HUES48 (cell line): ENCODE results near the gene AKR7A2.
"Not testable (repeated sequence)": the region's sequence is repeated elsewhere in the genome, so short reads cannot be mapped to it uniquely, and the experiment has no call there.

Experiments
- H3K27ac ChIP-seq: one replicate; pipeline ENCODE4 v1.7.0; 2013; ENCODE audit warnings: low read depth, low read length, inconsistent platforms
- H3K27me3 ChIP-seq: 2 replicates; pipeline ENCODE4 v1.6.1; 2013; ENCODE audit warnings: mild to moderate bottlenecking, low read length; ENCODE audit not compliant: control insufficient read depth, insufficient read depth
- H3K36me3 ChIP-seq: 2 replicates; pipeline ENCODE4 v1.6.1; 2013; ENCODE audit warnings: low read length; ENCODE audit not compliant: control insufficient read depth, insufficient read depth
- H3K4me1 ChIP-seq: 2 replicates; pipeline ENCODE4 v1.6.1; 2013; ENCODE audit warnings: mild to moderate bottlenecking, low read length; ENCODE audit not compliant: control insufficient read depth, insufficient read depth
- H3K4me3 ChIP-seq: 2 replicates; pipeline ENCODE4 v1.5.1; 2013; ENCODE audit warnings: mild to moderate bottlenecking, low read depth, low read length
- H3K9ac ChIP-seq: 2 replicates; pipeline ENCODE4 v1.6.1; 2013; ENCODE audit warnings: mild to moderate bottlenecking, low read depth, low read length, moderate library complexity
- H3K9me3 ChIP-seq: 2 replicates; pipeline ENCODE4 v1.6.1; 2013; ENCODE audit warnings: low read length; ENCODE audit not compliant: control insufficient read depth, insufficient read depth

AKR7A2 gene

DNA sequence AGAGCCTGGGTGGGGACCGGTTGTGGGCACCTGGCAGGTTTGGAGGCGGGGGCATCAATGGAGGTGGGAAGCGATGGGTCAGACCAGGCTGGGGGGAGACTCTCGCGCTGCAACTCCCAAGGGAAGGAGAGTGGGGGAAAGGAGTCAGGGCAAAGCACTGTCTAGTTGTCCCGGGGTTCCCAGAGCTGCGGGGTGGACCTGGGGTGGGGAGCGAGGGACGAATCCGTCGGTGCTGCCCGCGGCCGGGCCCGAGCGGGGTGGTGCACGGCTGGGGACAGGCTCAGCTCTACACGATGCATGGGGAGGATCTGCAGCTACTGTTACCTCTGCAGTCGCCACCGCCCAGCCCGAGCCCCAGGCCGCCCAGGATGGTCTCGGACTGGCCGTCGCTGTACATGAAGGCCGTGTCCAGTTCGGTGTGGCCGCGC, 427 bp downstream of the AKR7A2 start:
- H3K4me3 ChIP-seq = peak overlapping the region; percentile 87
- H3K9me3 ChIP-seq = no peaks in the 10 kb centered on the region
- H3K9ac ChIP-seq = peak overlapping the region; percentile 73; the same call in 1 of the 2 replicates
- H3K36me3 ChIP-seq = peaks cover 29% of the 10 kb centered on the region
- H3K27ac ChIP-seq = no peak overlapping the region
- peaks cover 9% of the 10 kb centered on the region for H3K27me3 ChIP-seq
- H3K4me1 ChIP-seq = 0 out of 2 replicates have a peak, but pooled peaks cover 6% of the 10 kb centered on the region

DNA sequence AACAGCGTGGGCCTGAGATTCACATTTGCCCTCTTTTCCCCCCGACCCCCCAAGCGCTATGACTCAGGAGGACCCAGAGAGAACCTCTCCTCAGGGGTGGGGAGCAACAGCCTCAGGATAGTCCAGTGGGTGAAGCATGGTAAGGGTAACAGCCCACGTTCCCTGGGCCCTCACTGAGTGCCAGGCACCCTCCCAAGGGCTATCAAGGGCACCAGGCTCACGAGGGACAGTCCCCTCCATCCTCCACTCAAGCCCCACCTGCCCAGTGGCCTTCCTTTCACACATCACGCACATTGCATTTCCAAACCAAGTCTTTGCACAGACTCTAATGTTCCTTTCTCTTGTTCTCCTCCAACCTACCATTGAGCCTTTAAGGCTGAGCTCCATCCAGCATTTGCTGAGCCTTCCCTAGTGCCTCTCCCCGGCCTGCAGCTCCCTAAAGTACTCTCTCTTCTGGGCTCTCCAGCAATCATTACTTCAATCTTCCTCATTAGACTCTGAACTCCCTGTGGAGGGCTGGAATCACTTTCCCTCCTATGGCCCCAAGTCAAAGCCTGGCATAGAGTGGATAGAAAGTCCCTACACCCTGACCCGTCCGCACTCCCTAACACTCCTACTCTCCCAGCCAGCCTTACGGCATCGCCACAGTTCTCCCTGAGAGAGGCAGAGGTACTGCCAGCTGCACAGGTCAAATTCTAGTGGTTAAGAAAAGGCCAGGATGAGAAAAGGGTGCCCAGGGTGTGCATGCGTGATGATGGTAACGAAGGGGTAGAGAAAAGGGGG, 1.0 kb downstream of the AKR7A2 start:
- 0 out of 2 replicates have a peak, but pooled peaks cover 6% of the 10 kb centered on the region for H3K4me1 ChIP-seq
- no peaks in the 10 kb centered on the region for H3K9me3 ChIP-seq
- H3K36me3 ChIP-seq = peaks cover 32% of the 10 kb centered on the region
- peaks cover 9% of the 10 kb centered on the region for H3K27me3 ChIP-seq
- H3K27ac ChIP-seq = no peak overlapping the region
- H3K9ac ChIP-seq = no peak overlapping the region
- peak overlapping the region; percentile 87 for H3K4me3 ChIP-seq

DNA sequence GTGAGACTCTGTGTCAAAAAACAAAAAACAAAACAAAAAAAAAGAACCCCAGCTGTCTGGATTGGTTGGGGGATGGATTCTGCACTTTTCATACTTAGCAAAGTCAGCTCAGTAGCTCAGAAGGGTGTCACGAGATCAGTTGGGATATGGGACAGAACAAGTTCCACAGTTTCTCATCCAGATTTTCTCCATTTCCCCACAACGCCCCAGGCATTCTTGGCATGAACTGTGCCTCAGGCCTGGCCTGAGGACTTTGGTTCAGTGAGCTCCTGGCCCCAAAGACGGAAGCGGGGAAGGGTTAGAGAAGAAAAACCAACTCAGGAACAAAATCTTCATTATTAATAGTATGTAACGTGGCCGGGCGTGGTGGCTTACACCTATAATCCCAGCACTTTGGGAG, 1.9 kb downstream of the AKR7A2 start:
- H3K4me1 ChIP-seq = 0 out of 2 replicates have a peak, but pooled peaks cover 6% of the 10 kb centered on the region

DNA sequence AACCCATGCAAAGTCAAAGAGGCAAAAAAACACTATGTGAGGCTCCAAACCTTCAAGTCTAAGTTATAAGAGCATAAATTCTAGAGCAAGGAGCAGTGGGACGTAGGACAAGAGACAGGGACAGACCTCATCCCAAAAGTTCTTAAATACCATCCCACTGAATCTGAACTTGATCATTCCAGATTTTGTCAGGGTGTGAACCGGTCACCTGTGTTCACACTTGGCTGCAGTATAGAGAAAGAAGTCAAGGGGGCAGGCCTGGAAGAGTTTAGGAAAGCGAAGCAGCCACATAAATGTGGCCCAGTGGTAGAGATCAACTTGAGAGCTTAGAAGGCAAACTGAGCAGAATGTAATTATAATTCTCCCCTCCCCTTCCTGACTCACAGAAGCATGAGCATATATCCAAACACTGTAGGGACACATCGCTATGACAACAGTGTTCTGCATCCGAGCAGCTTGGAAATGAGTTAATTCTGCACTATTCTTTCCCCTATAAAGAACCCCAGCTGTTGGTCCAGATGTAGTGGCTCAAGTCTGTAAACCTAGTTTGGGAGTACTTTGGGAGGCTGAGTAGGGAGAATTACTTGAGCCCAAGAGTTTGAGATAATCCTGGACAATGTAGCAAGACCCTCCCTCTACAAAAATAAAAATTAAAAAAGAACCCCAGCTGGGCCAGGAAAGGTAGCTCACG, 2.7 kb downstream of the AKR7A2 start:
- Histone ChIP-seq H3K36me3 (peaks cover 47% of the 10 kb centered on the region), H3K9me3 (no peaks in the 10 kb centered on the region), H3K4me3 (no peak overlapping the region), H3K27me3 (peaks cover 9% of the 10 kb centered on the region), H3K27ac (no peak overlapping the region), H3K9ac (no peak overlapping the region), H3K4me1 (0 out of 2 replicates have a peak, but pooled peaks cover 6% of the 10 kb centered on the region)

More for the DNA sequence above, 1.9 kb downstream of the AKR7A2 start:
- H3K9ac ChIP-seq = no peak overlapping the region
- H3K36me3 ChIP-seq = peaks cover 40% of the 10 kb centered on the region
- H3K27me3 ChIP-seq = peaks cover 9% of the 10 kb centered on the region
- no peak overlapping the region for H3K27ac ChIP-seq
- H3K4me3 ChIP-seq = no peak overlapping the region
- H3K9me3 ChIP-seq = no peaks in the 10 kb centered on the region

DNA sequence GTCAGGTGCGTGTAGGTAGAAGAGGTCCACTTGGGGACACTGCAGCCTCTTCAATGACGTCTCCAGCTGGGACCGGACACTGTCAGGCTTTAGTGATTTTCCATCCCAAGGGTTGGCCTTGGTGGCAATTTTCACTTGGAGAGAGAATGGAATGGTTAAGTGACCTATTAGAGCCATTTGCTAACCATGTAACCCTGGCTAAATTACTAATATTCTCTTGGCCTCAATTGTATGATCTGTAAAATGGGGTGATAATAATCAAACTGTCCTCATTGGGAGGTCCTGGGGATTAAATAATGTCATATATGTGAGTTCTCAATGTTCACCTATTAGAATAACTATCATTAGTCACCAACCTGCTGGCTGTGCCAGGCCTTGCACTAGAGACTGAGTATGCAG, 3.4 kb downstream of the AKR7A2 start:
- peaks cover 9% of the 10 kb centered on the region for H3K27me3 ChIP-seq
- H3K27ac ChIP-seq = no peak overlapping the region
- 0 out of 2 replicates have a peak, but pooled peaks cover 6% of the 10 kb centered on the region for H3K4me1 ChIP-seq
- H3K36me3 ChIP-seq = peaks cover 46% of the 10 kb centered on the region
- H3K9ac ChIP-seq = no peak overlapping the region
- no peak overlapping the region for H3K4me3 ChIP-seq
- H3K9me3 ChIP-seq = no peaks in the 10 kb centered on the region

DNA sequence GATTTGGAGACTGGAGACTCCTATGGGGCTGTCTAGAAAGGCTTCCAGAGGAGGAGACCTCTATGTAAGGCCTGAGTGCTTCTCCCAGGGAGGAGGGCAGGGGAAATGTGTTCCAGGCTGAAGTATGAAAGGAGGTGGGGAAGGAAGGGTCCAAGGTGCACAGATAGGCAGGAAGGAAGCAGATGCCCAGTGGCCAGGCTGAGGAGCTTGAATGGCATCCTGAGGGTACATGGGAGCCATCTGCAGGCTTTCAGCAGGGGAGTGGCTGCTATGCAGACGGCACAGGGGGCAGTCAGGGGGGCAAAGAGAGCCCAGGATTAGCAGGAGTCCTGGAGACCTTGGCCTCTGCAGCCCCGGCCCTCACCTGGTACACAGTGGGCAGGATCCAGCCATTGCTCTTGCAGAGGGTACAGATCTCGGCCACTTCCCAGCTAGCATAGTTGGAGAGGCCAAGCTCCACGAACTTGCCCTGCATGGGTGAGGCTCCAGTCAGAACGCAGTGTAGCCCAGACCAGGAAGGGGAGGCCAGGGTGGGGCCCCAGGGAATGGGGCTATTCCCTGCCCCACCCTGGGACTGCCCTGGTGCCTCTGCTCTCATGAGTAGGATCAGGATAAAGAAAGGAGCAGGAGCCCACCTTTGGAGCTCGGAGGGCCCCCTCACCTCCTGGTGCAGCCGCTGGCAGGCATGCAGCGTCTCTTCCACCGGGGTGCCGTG, 4.0 kb downstream of the AKR7A2 start:
- H3K9ac ChIP-seq = no peak overlapping the region
- 0 out of 2 replicates have a peak, but pooled peaks cover 3% of the 10 kb centered on the region for H3K4me1 ChIP-seq
- no peak overlapping the region for H3K4me3 ChIP-seq
- H3K36me3 ChIP-seq = peaks cover 52% of the 10 kb centered on the region
- H3K9me3 ChIP-seq = no peaks in the 10 kb centered on the region
- no peak overlapping the region for H3K27ac ChIP-seq
- peaks cover 6% of the 10 kb centered on the region for H3K27me3 ChIP-seq

DNA sequence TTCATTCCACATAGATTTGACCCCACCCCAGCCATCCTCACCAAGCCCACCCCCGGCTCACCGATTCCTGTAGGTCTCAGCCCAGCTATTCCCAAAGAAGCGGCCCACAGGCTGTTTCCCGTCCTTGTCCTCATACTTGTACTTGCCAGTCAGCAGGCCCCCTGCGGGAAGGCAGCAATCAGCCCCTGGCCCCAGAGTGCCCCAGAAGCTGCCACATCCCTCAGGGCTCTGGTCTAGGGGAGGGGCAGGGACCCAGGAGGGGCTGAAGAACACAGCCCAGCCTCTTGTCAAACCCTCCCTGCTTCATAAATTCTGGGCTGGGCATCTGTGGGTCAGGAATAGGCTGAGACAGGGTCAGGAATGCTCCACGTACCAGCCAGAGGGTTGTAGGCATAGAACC, 5.0 kb downstream of the AKR7A2 start:
- Histone ChIP-seq H3K9ac (no peak overlapping the region), H3K36me3 (peaks cover 55% of the 10 kb centered on the region), H3K27me3 (peaks cover 6% of the 10 kb centered on the region), H3K27ac (no peak overlapping the region), H3K4me3 (no peak overlapping the region), H3K9me3 (no peaks in the 10 kb centered on the region), H3K4me1 (no peaks in the 10 kb centered on the region)

DNA sequence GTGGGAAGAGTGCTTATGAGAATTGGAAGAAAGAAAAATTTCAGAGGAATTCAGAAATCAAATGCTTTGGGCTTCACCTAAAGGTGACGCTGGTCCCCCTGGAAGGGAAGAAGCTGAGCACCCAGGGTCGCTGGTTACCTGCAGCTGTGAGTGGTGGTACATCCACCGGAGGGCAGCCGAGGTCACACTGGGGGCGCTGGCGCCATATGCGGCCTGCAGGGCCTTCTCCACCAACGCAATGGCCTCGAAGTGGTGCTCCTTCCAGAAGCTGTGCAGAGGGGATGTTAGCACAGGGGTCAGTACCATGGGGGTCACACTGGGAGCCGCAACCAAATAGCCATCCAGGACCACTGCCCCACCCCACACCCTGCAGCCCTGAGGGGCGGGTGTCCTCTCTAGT, 6.1 kb downstream of the AKR7A2 start:
- Histone ChIP-seq H3K9ac (no peak overlapping the region), H3K4me1 (no peaks in the 10 kb centered on the region), H3K9me3 (no peaks in the 10 kb centered on the region), H3K27ac (no peak overlapping the region), H3K36me3 (peaks cover 55% of the 10 kb centered on the region), H3K27me3 (peaks cover 2% of the 10 kb centered on the region), H3K4me3 (no peak overlapping the region)

DNA sequence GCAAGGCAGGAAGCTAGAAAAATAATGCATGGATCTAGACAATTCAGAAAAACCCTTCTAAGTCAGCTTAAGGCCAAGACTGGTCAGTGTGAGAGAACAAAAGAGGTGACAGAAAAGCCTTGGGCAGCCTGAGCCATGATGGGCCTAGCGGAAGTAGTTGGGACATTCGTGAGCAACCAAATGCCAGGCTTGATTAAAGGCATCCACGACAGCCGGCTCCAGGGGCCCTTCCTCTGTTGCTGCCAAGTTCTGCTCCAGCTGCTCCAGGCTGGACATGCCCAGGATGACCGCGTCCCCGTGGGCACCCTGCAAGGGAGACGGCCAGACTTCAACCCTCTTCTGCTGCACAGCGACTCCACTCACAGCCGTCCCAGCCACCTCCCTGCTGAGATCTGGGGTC, 7.9 kb downstream of the AKR7A2 start:
- not testable (repeated sequence) for H3K4me1 ChIP-seq, H3K9ac ChIP-seq, H3K4me3 ChIP-seq, H3K27ac ChIP-seq, H3K27me3 ChIP-seq, H3K9me3 ChIP-seq
- H3K36me3 ChIP-seq = peaks cover 58% of the 10 kb centered on the region

DNA sequence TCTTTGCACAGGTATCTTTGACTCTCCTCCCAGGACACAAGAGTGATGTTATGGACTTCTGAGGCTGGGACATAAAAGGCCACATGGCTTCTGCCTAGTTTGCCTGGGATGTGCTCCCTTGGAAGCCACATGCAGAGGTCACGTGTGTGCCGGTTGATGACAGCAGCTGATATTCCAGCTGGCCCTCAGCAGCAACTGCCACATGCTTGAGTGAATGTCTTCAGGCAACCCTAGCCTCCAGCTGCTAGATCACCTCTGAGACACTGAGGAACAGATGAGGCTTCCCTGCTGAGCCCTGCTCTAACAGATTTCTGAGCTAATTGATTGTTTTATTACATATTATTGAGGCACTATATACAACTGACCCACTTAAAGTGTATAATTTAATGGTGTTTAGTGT, 11.7 kb downstream of the AKR7A2 start:
- peaks cover 5% of the 10 kb centered on the region for H3K9me3 ChIP-seq
- no peak overlapping the region for H3K9ac ChIP-seq
- H3K36me3 ChIP-seq = peaks cover 27% of the 10 kb centered on the region
- H3K4me3 ChIP-seq = no peak overlapping the region
- H3K4me1 ChIP-seq = no peaks in the 10 kb centered on the region
- no peak overlapping the region for H3K27ac ChIP-seq
- no peaks in the 10 kb centered on the region for H3K27me3 ChIP-seq
